Measurements from ENCODE around the gene SPRR4.

SPRR4 gene

GRCh38 chr1:152995842-152996241 lies 25.4 kb downstream of the SPRR4 start:
- DNase-seq, result no peak
- Histone ChIP-seq H3K4me1 (ENCODE audit: control insufficient read depth, low read depth, low read length) (peaks cover 7% of the 10 kb centered on the region), H3K79me2 (ENCODE audit: control insufficient read depth, insufficient read depth, low read length) (no peaks in the 10 kb centered on the region), H3K4ac (ENCODE audit: low read depth, low read length) (no peak overlapping the region), H4K5ac (ENCODE audit: low read length) (no peak overlapping the region), H4K8ac (ENCODE audit: low read depth, low read length) (no peak overlapping the region), H2AK5ac (ENCODE audit: low read length) (no peak overlapping the region), H3K4me2 (ENCODE audit: low read length) (no peak overlapping the region), H3K79me1 (ENCODE audit: low read length) (no peaks in the 10 kb centered on the region), H3K18ac (ENCODE audit: low read length) (no peak overlapping the region), H3K4me3 (ENCODE audit: low read length) (no peak overlapping the region), H3K9ac (ENCODE audit: low read length) (no peak overlapping the region), H3K36me3 (ENCODE audit: control insufficient read depth, insufficient read depth, low read length) (no peaks in the 10 kb centered on the region), H2BK15ac (replicated peaks; ENCODE audit: low read depth) (no peak overlapping the region), H3K27ac (ENCODE audit: low read depth, low read length) (no peak overlapping the region), H3K27me3 (ENCODE audit: insufficient read depth, low read length, poor library complexity) (no peaks in the 10 kb centered on the region), H3K56ac (ENCODE audit: low read length) (no peak overlapping the region), H3K23ac (ENCODE audit: low read length) (no peak overlapping the region), H2BK120ac (ENCODE audit: low read depth, low read length) (no peak overlapping the region), H2BK5ac (ENCODE audit: low read length) (no peak overlapping the region)
- WGBS (ENCODE audit: extremely low coverage, insufficient coverage, low lambda C conversion rate), result no CpG with 5 or more reads among the region's 1 CpG

GRCh38 chr1:152996633-152997400 lies 26.4 kb downstream of the SPRR4 start:
- Histone ChIP-seq H3K4me1 (ENCODE audit: control insufficient read depth, low read depth, low read length) (peaks cover 8% of the 10 kb centered on the region), H2AK5ac (ENCODE audit: low read length) (no peak overlapping the region), H3K79me2 (ENCODE audit: control insufficient read depth, insufficient read depth, low read length) (no peaks in the 10 kb centered on the region), H2BK5ac (ENCODE audit: low read length) (no peak overlapping the region), H3K79me1 (ENCODE audit: low read length) (no peaks in the 10 kb centered on the region), H3K27ac (ENCODE audit: low read depth, low read length) (no peak overlapping the region), H3K9ac (ENCODE audit: low read length) (no peak overlapping the region), H3K4me2 (ENCODE audit: low read length) (no peak overlapping the region), H3K23ac (ENCODE audit: low read length) (no peak overlapping the region), H2BK15ac (replicated peaks; ENCODE audit: low read depth) (no peak overlapping the region), H4K8ac (ENCODE audit: low read depth, low read length) (no peak overlapping the region), H4K5ac (ENCODE audit: low read length) (no peak overlapping the region), H3K36me3 (ENCODE audit: control insufficient read depth, insufficient read depth, low read length) (no peaks in the 10 kb centered on the region), H3K18ac (ENCODE audit: low read length) (no peak overlapping the region), H2BK120ac (ENCODE audit: low read depth, low read length) (no peak overlapping the region), H3K27me3 (ENCODE audit: insufficient read depth, low read length, poor library complexity) (no peaks in the 10 kb centered on the region), H3K4ac (ENCODE audit: low read depth, low read length) (no peak overlapping the region), H3K4me3 (ENCODE audit: low read length) (no peak overlapping the region), H3K56ac (ENCODE audit: low read length) (no peak overlapping the region)
- no CpG with 5 or more reads among the region's 5 CpGs for WGBS (ENCODE audit: extremely low coverage, insufficient coverage, low lambda C conversion rate)
- peak; percentile 40 for DNase-seq

GRCh38 chr1:152997901-152998300 lies 27.5 kb downstream of the SPRR4 start:
- no peak overlapping the region for H3K56ac ChIP-seq (ENCODE audit: low read length)
- H4K8ac ChIP-seq (ENCODE audit: low read depth, low read length), result no peak overlapping the region
- H3K36me3 ChIP-seq (ENCODE audit: control insufficient read depth, insufficient read depth, low read length), result no peaks in the 10 kb centered on the region
- no peaks in the 10 kb centered on the region for H3K79me1 ChIP-seq (ENCODE audit: low read length)
- no peak overlapping the region for H3K23ac ChIP-seq (ENCODE audit: low read length)
- no peak overlapping the region for H2BK5ac ChIP-seq (ENCODE audit: low read length)
- H3K4me1 ChIP-seq (ENCODE audit: control insufficient read depth, low read depth, low read length), result peaks cover 8% of the 10 kb centered on the region
- H2AK5ac ChIP-seq (ENCODE audit: low read length), result no peak overlapping the region
- no peak overlapping the region for H3K4ac ChIP-seq (ENCODE audit: low read depth, low read length)
- no peaks in the 10 kb centered on the region for H3K79me2 ChIP-seq (ENCODE audit: control insufficient read depth, insufficient read depth, low read length)
- no peaks in the 10 kb centered on the region for H3K27me3 ChIP-seq (ENCODE audit: insufficient read depth, low read length, poor library complexity)
- no peak overlapping the region for H3K4me3 ChIP-seq (ENCODE audit: low read length)
- H3K4me2 ChIP-seq (ENCODE audit: low read length), result no peak overlapping the region
- WGBS (ENCODE audit: extremely low coverage, insufficient coverage, low lambda C conversion rate), result no CpG with 5 or more reads among the region's 7 CpGs
- H4K5ac ChIP-seq (ENCODE audit: low read length), result no peak overlapping the region
- no peak overlapping the region for H2BK15ac ChIP-seq (replicated peaks; ENCODE audit: low read depth)
- no peak overlapping the region for H3K9ac ChIP-seq (ENCODE audit: low read length)
- H2BK120ac ChIP-seq (ENCODE audit: low read depth, low read length), result no peak overlapping the region
- no peak overlapping the region for H3K18ac ChIP-seq (ENCODE audit: low read length)
- no peak for DNase-seq
- H3K27ac ChIP-seq (ENCODE audit: low read depth, low read length), result no peak overlapping the region

GRCh38 chr1:152998476-152998875 lies 28.0 kb downstream of the SPRR4 start:
- Histone ChIP-seq H3K79me2 (ENCODE audit: control insufficient read depth, insufficient read depth, low read length) (no peaks in the 10 kb centered on the region), H3K4me2 (ENCODE audit: low read length) (no peak overlapping the region)
- WGBS (ENCODE audit: extremely low coverage, insufficient coverage, low lambda C conversion rate), result no CpG with 5 or more reads among the region's 4 CpGs

GRCh38 chr1:152999818-153000217 lies 29.4 kb downstream of the SPRR4 start:
- Histone ChIP-seq H3K4me2 (ENCODE audit: low read length) (no peak overlapping the region), H4K8ac (ENCODE audit: low read depth, low read length) (no peak overlapping the region), H3K27ac (ENCODE audit: low read depth, low read length) (no peak overlapping the region), H2BK120ac (ENCODE audit: low read depth, low read length) (no peak overlapping the region), H3K27me3 (ENCODE audit: insufficient read depth, low read length, poor library complexity) (no peaks in the 10 kb centered on the region), H3K18ac (ENCODE audit: low read length) (no peak overlapping the region), H3K79me2 (ENCODE audit: control insufficient read depth, insufficient read depth, low read length) (no peaks in the 10 kb centered on the region), H3K4me1 (ENCODE audit: control insufficient read depth, low read depth, low read length) (peaks cover 8% of the 10 kb centered on the region), H3K9ac (ENCODE audit: low read length) (no peak overlapping the region), H3K79me1 (ENCODE audit: low read length) (no peaks in the 10 kb centered on the region), H2BK15ac (replicated peaks; ENCODE audit: low read depth) (no peak overlapping the region), H4K5ac (ENCODE audit: low read length) (no peak overlapping the region), H2AK5ac (ENCODE audit: low read length) (no peak overlapping the region), H2BK5ac (ENCODE audit: low read length) (no peak overlapping the region), H3K4ac (ENCODE audit: low read depth, low read length) (no peak overlapping the region), H3K36me3 (ENCODE audit: control insufficient read depth, insufficient read depth, low read length) (no peaks in the 10 kb centered on the region), H3K23ac (ENCODE audit: low read length) (no peak overlapping the region), H3K56ac (ENCODE audit: low read length) (no peak overlapping the region), H3K4me3 (ENCODE audit: low read length) (no peak overlapping the region)
- DNase-seq, result no peak
- WGBS (ENCODE audit: extremely low coverage, insufficient coverage, low lambda C conversion rate), result no CpG with 5 or more reads among the region's 6 CpGs

More at GRCh38 chr1:152998476-152998875, 28.0 kb downstream of the SPRR4 start:
- Histone ChIP-seq H3K4ac (ENCODE audit: low read depth, low read length) (no peak overlapping the region), H3K4me1 (ENCODE audit: control insufficient read depth, low read depth, low read length) (peaks cover 8% of the 10 kb centered on the region), H3K79me1 (ENCODE audit: low read length) (no peaks in the 10 kb centered on the region), H2BK5ac (ENCODE audit: low read length) (no peak overlapping the region), H3K27me3 (ENCODE audit: insufficient read depth, low read length, poor library complexity) (no peaks in the 10 kb centered on the region), H2BK120ac (ENCODE audit: low read depth, low read length) (no peak overlapping the region), H2BK15ac (replicated peaks; ENCODE audit: low read depth) (no peak overlapping the region), H3K27ac (ENCODE audit: low read depth, low read length) (no peak overlapping the region), H3K18ac (ENCODE audit: low read length) (no peak overlapping the region), H4K8ac (ENCODE audit: low read depth, low read length) (no peak overlapping the region), H4K5ac (ENCODE audit: low read length) (no peak overlapping the region), H3K36me3 (ENCODE audit: control insufficient read depth, insufficient read depth, low read length) (no peaks in the 10 kb centered on the region), H3K23ac (ENCODE audit: low read length) (no peak overlapping the region), H3K4me3 (ENCODE audit: low read length) (no peak overlapping the region), H3K56ac (ENCODE audit: low read length) (no peak overlapping the region), H2AK5ac (ENCODE audit: low read length) (no peak overlapping the region), H3K9ac (ENCODE audit: low read length) (no peak overlapping the region)
- DNase-seq, result no peak

- Histone ChIP-seq H3K4me2 (ENCODE audit: low read length) (no peak overlapping the region), H3K23ac (ENCODE audit: low read length) (no peak overlapping the region), H2AK5ac (ENCODE audit: low read length) (no peak overlapping the region), H3K27ac (ENCODE audit: low read depth, low read length) (no peak overlapping the region), H2BK15ac (replicated peaks; ENCODE audit: low read depth) (no peak overlapping the region), H3K4me3 (ENCODE audit: low read length) (no peak overlapping the region), H3K18ac (ENCODE audit: low read length) (no peak overlapping the region), H2BK5ac (ENCODE audit: low read length) (no peak overlapping the region), H3K36me3 (ENCODE audit: control insufficient read depth, insufficient read depth, low read length) (no peaks in the 10 kb centered on the region), H3K79me1 (ENCODE audit: low read length) (no peaks in the 10 kb centered on the region), H3K4me1 (ENCODE audit: control insufficient read depth, low read depth, low read length) (peaks cover 8% of the 10 kb centered on the region), H3K27me3 (ENCODE audit: insufficient read depth, low read length, poor library complexity) (no peaks in the 10 kb centered on the region), H4K8ac (ENCODE audit: low read depth, low read length) (no peak overlapping the region), H2BK120ac (ENCODE audit: low read depth, low read length) (no peak overlapping the region), H3K9ac (ENCODE audit: low read length) (no peak overlapping the region), H3K56ac (ENCODE audit: low read length) (no peak overlapping the region), H3K79me2 (ENCODE audit: control insufficient read depth, insufficient read depth, low read length) (no peaks in the 10 kb centered on the region), H3K4ac (ENCODE audit: low read depth, low read length) (no peak overlapping the region), H4K5ac (ENCODE audit: low read length) (no peak overlapping the region)
- DNase-seq, result peak; percentile 53
- no CpG with 5 or more reads among the region's 1 CpG for WGBS (ENCODE audit: extremely low coverage, insufficient coverage, low lambda C conversion rate)
Observed at GRCh38 chr1:153000294-153000693, 29.8 kb downstream of the SPRR4 start.

Measured in mesendoderm (in vitro differentiated cells).